B cell (primary cell): Measurements from ENCODE around the gene HSD3B2. TPM values are rescaled to one million over a fixed set of nuclear protein-coding genes. Genes with fewer than 3 reads are reported as not detected.

ENCODE experiments used
- ATAC-seq: fragments of 200-7000 bp; cut with Tn5 transposase; one replicate; pipeline ENCODE4 v1.10.0; 2021; ENCODE audit warnings: low read depth, mild to moderate bottlenecking, moderate number of reproducible peaks, moderate library complexity
- CTCF ChIA-PET: fragments of 350-600 bp; sonication (Branson Sonifier 250); formaldehyde crosslinking; loops from one replicate; lab custom pipeline; 2021; ENCODE audit warnings: antibody characterized with exemption, inconsistent platforms; lab: Charles Lee
- POLR2A ChIA-PET: fragments of 350-600 bp; sonication (Branson Sonifier 250); formaldehyde crosslinking; loops from one replicate; lab custom pipeline; 2021; ENCODE audit warnings: antibody characterized with exemption; lab: Charles Lee
- DNase-seq: peaks from one replicate; pipeline ENCODE4 v3.0.0; 2013
- H2AFZ ChIP-seq: 2 replicates; pipeline ENCODE4 v1.6.1; 2012; ENCODE audit warnings: mild to moderate bottlenecking, low read depth, low read length; ENCODE audit not compliant: insufficient read depth, poor library complexity, severe bottlenecking
- H3K27ac ChIP-seq, 2 donors: 1 replicate in 1 of 2; 2 replicates in 1 of 2; pipeline ENCODE4 v1.5.1; 2012 to 2013; ENCODE audit warnings: low read length in 2 of 2, mild to moderate bottlenecking in 2 of 2, moderate library complexity in 1 of 2
- H3K27me3 ChIP-seq, 4 experiments: fragments of 200-600 bp in 1 of 4; sonication (generic) in 1 of 4; replicated peaks in 1 of 4; 1 replicate in 2 of 4; 2 replicates in 2 of 4; pipeline versions ENCODE4 v1.6.1 to v1.7.0; 2013 to 2016; ENCODE audit warnings: low read length in 3 of 4, mild to moderate bottlenecking in 2 of 4, mixed read lengths in 1 of 4, moderate library complexity in 1 of 4; ENCODE audit not compliant: insufficient read depth in 4 of 4, control insufficient read depth in 3 of 4; ENCODE audit errors: control extremely low read depth in 1 of 4
- H3K36me3 ChIP-seq, 2 experiments: replicated peaks in 1 of 2; 1 replicate in 1 of 2; 2 replicates in 1 of 2; pipeline versions ENCODE4 v1.6.1 to v1.7.1; 2013; ENCODE audit warnings: low read length in 1 of 2; ENCODE audit not compliant: insufficient read depth in 2 of 2, control insufficient read depth in 1 of 2; ENCODE audit errors: control extremely low read depth in 1 of 2, extremely low read depth in 1 of 2
- H3K4me1 ChIP-seq, 2 donors: fragments of 200-600 bp in 1 of 2; sonication (generic) in 1 of 2; 1 replicate in 1 of 2; 2 replicates in 1 of 2; pipeline versions ENCODE4 v1.5.1 to v1.6.1; 2013 to 2017; ENCODE audit warnings: low read length in 2 of 2; ENCODE audit not compliant: control insufficient read depth in 2 of 2, insufficient read depth in 2 of 2
- H3K4me2 ChIP-seq: replicated peaks from 2 replicates; pipeline ENCODE3; 2012; ENCODE audit warnings: mild to moderate bottlenecking, low read depth, low read length; ENCODE audit not compliant: poor library complexity, severe bottlenecking
- H3K4me3 ChIP-seq, 5 experiments: fragments of 200-600 bp in 1 of 5; sonication (generic) in 1 of 5; 1 replicate in 3 of 5; 2 replicates in 2 of 5; pipeline versions ENCODE4 v1.5.1 to v1.7.0; 2011 to 2016; ENCODE audit warnings: low read length in 4 of 5, mild to moderate bottlenecking in 4 of 5, low read depth in 2 of 5, control low read depth in 1 of 5, moderate library complexity in 1 of 5; ENCODE audit not compliant: insufficient read depth in 1 of 5; ENCODE audit errors: control extremely low read depth in 1 of 5, extremely low read depth in 1 of 5
- H3K79me2 ChIP-seq: fragments of 200-600 bp; sonication (generic); one replicate; pipeline ENCODE4 v1.6.0; 2016; ENCODE audit warnings: low read length; ENCODE audit not compliant: control insufficient read depth, insufficient read depth
- H3K9ac ChIP-seq: fragments of 200-600 bp; sonication (generic); 2 replicates; pipeline ENCODE4 v1.6.1; 2017; ENCODE audit warnings: mild to moderate bottlenecking, low read length, moderate library complexity
- H3K9me3 ChIP-seq, 3 donors: one replicate each; pipeline versions ENCODE4 v1.6.1 to v1.7.1; 2013; ENCODE audit warnings: low read length in 2 of 3; ENCODE audit not compliant: control insufficient read depth in 2 of 3, insufficient read depth in 1 of 3; ENCODE audit errors: control extremely low read depth in 1 of 3
- H4K20me1 ChIP-seq: 2 replicates; pipeline ENCODE4 v1.6.0; 2012; ENCODE audit warnings: mild to moderate bottlenecking, low read length; ENCODE audit not compliant: insufficient read depth, control insufficient read depth, poor library complexity, severe bottlenecking
- H3K27ac Mint-ChIP-seq: one replicate; pipeline ENCODE4 v1.8.0; 2021; ENCODE audit warnings: mixed read lengths
- H3K27me3 Mint-ChIP-seq: one replicate; pipeline ENCODE4 v1.8.0; 2021; ENCODE audit warnings: mixed read lengths
- H3K4me1 Mint-ChIP-seq: one replicate; pipeline ENCODE4 v1.8.0; 2021; ENCODE audit warnings: mixed read lengths
- H3K4me3 Mint-ChIP-seq: one replicate; pipeline ENCODE4 v1.8.0; 2021; ENCODE audit warnings: mixed read lengths
- H3K9me3 Mint-ChIP-seq: one replicate; pipeline ENCODE4 v1.8.0; 2022; ENCODE audit warnings: mixed read lengths; ENCODE audit not compliant: insufficient read depth
- EZH2 ChIP-seq: IDR thresholded peaks from 2 replicates; pipeline ENCODE4 v1.6.1; 2012; ENCODE audit warnings: borderline replicate concordance, low read depth, mild to moderate bottlenecking, moderate library complexity, low read length; ENCODE audit not compliant: insufficient read depth, poor library complexity, severe bottlenecking
- WGBS: methylation state at CpG from one replicate; pipeline ENCODE4 v1.1.5; 2013; ENCODE audit warnings: missing lambda C conversion rate; ENCODE audit not compliant: insufficient coverage; 5-methylcytosine and 5-hydroxymethylcytosine counted together
- intact Hi-C: fragments of 100-400 bp; cut with micrococcal nuclease; formaldehyde crosslinking; loops from one replicate; pipeline ENCODE4 v1.10.0; 2022
- polyA plus RNA-seq: library from polyadenylated mRNA; depleted of rRNA; stranded (reverse); fragments of >200 nt; gene quantifications from 2 replicates; pipeline ENCODE4 v1.2.3, GENCODE V29; 2012
- total RNA-seq, 2 donors: library from RNA; stranded (reverse); fragments of 120-200 nt in 1 of 2; gene quantifications; 1 replicate in 1 of 2; 2 replicates in 1 of 2; pipeline versions ENCODE4 v1.2.3 to v1.2.4, GENCODE V29; 2013 to 2022
- TF ChIP-seq, protein P1 (sequence below): fragments of 200-600 bp; IDR thresholded peaks from one replicate; pipeline ENCODE4 v1.8.0; 2022; ENCODE audit warnings: antibody characterized with exemption, mild to moderate bottlenecking

HSD3B2 gene
- total and polyA plus RNA-seq, 2 donors (not counting 1 experiment from before 2014, with no cell fraction given) = not detected

DNA sequence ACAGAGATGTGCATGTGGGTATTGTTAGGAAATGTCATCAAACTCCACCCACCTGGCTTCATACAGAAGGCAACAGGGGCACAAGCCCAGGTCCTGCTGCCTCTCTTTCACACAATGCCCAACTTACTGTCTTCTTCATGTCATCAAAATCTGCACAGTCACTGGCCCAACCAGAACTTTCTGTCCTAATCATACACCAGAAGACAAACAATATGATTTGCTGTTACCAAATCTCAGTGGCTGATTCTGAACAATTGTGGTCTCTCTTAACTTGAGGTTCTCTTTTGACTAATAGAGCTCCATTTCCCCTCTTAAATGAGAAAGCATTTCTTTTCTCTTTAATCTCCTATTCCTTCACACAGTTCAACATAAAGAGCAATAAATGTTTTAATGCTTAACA lies 7.7 kb downstream of the HSD3B2 start:
- Histone ChIP-seq H3K27ac (no peak overlapping the region), H3K9ac (no peak overlapping the region), H3K4me1 (no peaks in the 10 kb centered on the region), H3K9me3 (no peaks in the 10 kb centered on the region), H3K4me3 (no peak overlapping the region), H4K20me1 (no peaks in the 10 kb centered on the region), H3K79me2 (no peaks in the 10 kb centered on the region), H3K27me3 (no peaks in the 10 kb centered on the region), H2AFZ (no peak overlapping the region), H3K4me2 (no peak overlapping the region), H3K36me3 (no peaks in the 10 kb centered on the region)
- intact Hi-C loops = no loop called here
- TF ChIP-seq, protein P1, sequence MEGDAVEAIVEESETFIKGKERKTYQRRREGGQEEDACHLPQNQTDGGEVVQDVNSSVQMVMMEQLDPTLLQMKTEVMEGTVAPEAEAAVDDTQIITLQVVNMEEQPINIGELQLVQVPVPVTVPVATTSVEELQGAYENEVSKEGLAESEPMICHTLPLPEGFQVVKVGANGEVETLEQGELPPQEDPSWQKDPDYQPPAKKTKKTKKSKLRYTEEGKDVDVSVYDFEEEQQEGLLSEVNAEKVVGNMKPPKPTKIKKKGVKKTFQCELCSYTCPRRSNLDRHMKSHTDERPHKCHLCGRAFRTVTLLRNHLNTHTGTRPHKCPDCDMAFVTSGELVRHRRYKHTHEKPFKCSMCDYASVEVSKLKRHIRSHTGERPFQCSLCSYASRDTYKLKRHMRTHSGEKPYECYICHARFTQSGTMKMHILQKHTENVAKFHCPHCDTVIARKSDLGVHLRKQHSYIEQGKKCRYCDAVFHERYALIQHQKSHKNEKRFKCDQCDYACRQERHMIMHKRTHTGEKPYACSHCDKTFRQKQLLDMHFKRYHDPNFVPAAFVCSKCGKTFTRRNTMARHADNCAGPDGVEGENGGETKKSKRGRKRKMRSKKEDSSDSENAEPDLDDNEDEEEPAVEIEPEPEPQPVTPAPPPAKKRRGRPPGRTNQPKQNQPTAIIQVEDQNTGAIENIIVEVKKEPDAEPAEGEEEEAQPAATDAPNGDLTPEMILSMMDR = no peak
- no peak for TF ChIP-seq EZH2
- CTCF ChIA-PET = no interaction called here
- Mint-ChIP-seq H3K4me3 (no peak overlapping the region), H3K27ac (no peak overlapping the region), H3K9me3 (no peaks in the 10 kb centered on the region), H3K4me1 (no peaks in the 10 kb centered on the region), H3K27me3 (peaks cover 5% of the 10 kb centered on the region)
- POLR2A ChIA-PET = no interaction called here
- DNase-seq (no peak), ATAC-seq (no peak)

DNA sequence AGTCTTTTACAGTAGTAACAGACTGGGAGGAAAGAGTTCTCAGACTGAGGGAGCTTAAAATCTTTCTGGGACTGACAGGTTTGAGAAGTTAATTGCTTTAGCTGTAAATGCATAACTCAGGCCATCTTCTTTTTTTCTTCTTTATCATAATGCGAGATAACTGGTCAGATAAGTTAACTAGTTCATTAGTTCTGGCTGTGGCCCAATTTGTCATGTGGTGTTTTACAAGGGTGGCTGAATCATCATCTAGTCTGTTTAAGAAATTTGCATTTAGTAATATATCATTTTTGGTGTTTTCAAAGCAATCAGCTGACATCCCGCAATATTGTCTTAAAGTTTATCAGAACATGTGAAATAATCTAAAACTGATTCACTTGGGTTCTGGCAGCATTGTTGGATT lies 14.0 kb downstream of the HSD3B2 start:
- no peak overlapping the region for H3K4me3 Mint-ChIP-seq
- peaks cover 26% of the 10 kb centered on the region for H3K27me3 Mint-ChIP-seq
- no peaks in the 10 kb centered on the region for H4K20me1 ChIP-seq
- ChIA-PET POLR2A (no interaction called here), CTCF (no interaction called here)
- no CpG with 5 or more reads among the region's 2 CpGs for WGBS
- TF ChIP-seq, protein P1 = no peak
- TF ChIP-seq EZH2 = no peak
- intact Hi-C loops = no loop called here
- no peak overlapping the region for H3K27ac ChIP-seq
- H3K36me3 ChIP-seq = no peaks in the 10 kb centered on the region
- no peaks in the 10 kb centered on the region for H3K9me3 Mint-ChIP-seq
- peaks cover 0 to 3% (median 0%) of the 10 kb centered on the region in 4 experiments for H3K27me3 ChIP-seq
- H3K27ac Mint-ChIP-seq = no peak overlapping the region
- H3K4me1 ChIP-seq = no peaks in the 10 kb centered on the region
- no peak overlapping the region for H3K4me3 ChIP-seq
- no peak overlapping the region for H3K4me2 ChIP-seq
- H2AFZ ChIP-seq = no peak overlapping the region
- no peak for DNase-seq
- ATAC-seq = no peak
- H3K9ac ChIP-seq = no peak overlapping the region
- no peaks in the 10 kb centered on the region for H3K9me3 ChIP-seq
- no peaks in the 10 kb centered on the region for H3K4me1 Mint-ChIP-seq
- H3K79me2 ChIP-seq = no peaks in the 10 kb centered on the region
